Fibroblast of villous mesenchyme (primary cell): ENCODE data around the gene MKX. TPM values are rescaled to one million over a fixed set of nuclear protein-coding genes. Genes with fewer than 3 reads are reported as not detected.

Experiments
- DNase-seq: peaks from one replicate; pipeline ENCODE4 v3.0.0-alpha.2; 2010; ENCODE audit warnings: low read depth
- H3K4me3 ChIP-seq: 2 replicates; pipeline ENCODE4 v1.5.1; 2011; ENCODE audit warnings: low read depth, mild to moderate bottlenecking, low read length
- CTCF ChIP-seq: IDR thresholded peaks from 2 replicates; pipeline ENCODE4 v1.5.1; 2012; ENCODE audit warnings: low read depth, mild to moderate bottlenecking, low read length; ENCODE audit not compliant: insufficient read depth
- total RNA-seq: library from RNA; depleted of rRNA; stranded (reverse); fragments of >200 nt; gene quantifications from 2 replicates; pipeline ENCODE4 v1.2.3, GENCODE V29; 2012

MKX gene
- total RNA-seq, 1 donor, result 6.9 TPM

- TF ChIP-seq CTCF, result peak; percentile 77
- peak; percentile 78 for DNase-seq
Observed at GRCh38 chr10:27742195-27743011, 3.2 kb downstream of the MKX start.

GRCh38 chr10:27741173-27742091, 4.2 kb downstream of the MKX start:
- no peak for TF ChIP-seq CTCF
- H3K4me3 ChIP-seq, result no peak overlapping the region
- DNase-seq, result no peak

More at GRCh38 chr10:27742195-27743011, 3.2 kb downstream of the MKX start:
- peak overlapping the region; percentile 62 for H3K4me3 ChIP-seq

- no peak overlapping the region for H3K4me3 ChIP-seq
- DNase-seq, result no peak
- TF ChIP-seq CTCF, result no peak
Observed at GRCh38 chr10:27736396-27736795, 9.2 kb downstream of the MKX start.

- H3K4me3 ChIP-seq, result no peak overlapping the region
- TF ChIP-seq CTCF, result no peak
- DNase-seq, result no peak
Observed at GRCh38 chr10:27730041-27730440, 15.6 kb downstream of the MKX start.

- no peak overlapping the region for H3K4me3 ChIP-seq
- no peak for DNase-seq
- no peak for TF ChIP-seq CTCF
Observed at GRCh38 chr10:27728338-27728737, 17.3 kb downstream of the MKX start.

- DNase-seq, result no peak
- no peak for TF ChIP-seq CTCF
- no peak overlapping the region for H3K4me3 ChIP-seq
Observed at GRCh38 chr10:27724287-27724686, 21.3 kb downstream of the MKX start.
